CD4-positive, alpha-beta T cell treated with Interleukin-15 for 4 hours (primary cell): ENCODE data around the gene TRANK1.

ENCODE experiments used
- DNase-seq: peaks from one replicate; pipeline ENCODE4 v3.0.0-alpha.2; 2020; ENCODE audit warnings: low spot score

Gene TRANK1

GRCh38 chr3:36843065-36844051 lies 101.5 kb downstream of the TRANK1 start:
- peak; percentile 55 for DNase-seq

- no peak for DNase-seq
These were observed 102.6 kb downstream of the TRANK1 start for GRCh38 chr3:36842275-36842674.

GRCh38 chr3:36840453-36840921 lies 104.4 kb downstream of the TRANK1 start:
- DNase-seq: no peak

- DNase-seq: no peak
These were observed 107.8 kb downstream of the TRANK1 start for GRCh38 chr3:36837089-36837488.

GRCh38 chr3:36833160-36833814 lies 111.6 kb downstream of the TRANK1 start:
- DNase-seq: no peak

- DNase-seq: no peak
These were observed 112.4 kb downstream of the TRANK1 start for GRCh38 chr3:36832406-36832805.

GRCh38 chr3:36827133-36827532 lies 117.7 kb downstream of the TRANK1 start:
- no peak for DNase-seq

GRCh38 chr3:36826240-36826639 lies 118.6 kb downstream of the TRANK1 start:
- DNase-seq: no peak

GRCh38 chr3:36824443-36824842 lies 120.4 kb downstream of the TRANK1 start:
- DNase-seq: no peak

GRCh38 chr3:36823806-36824205 lies 121.0 kb downstream of the TRANK1 start:
- no peak for DNase-seq

- no peak for DNase-seq
These were observed 124.8 kb downstream of the TRANK1 start for GRCh38 chr3:36820083-36820482.

GRCh38 chr3:36817806-36818533 lies 126.9 kb downstream of the TRANK1 start:
- DNase-seq: no peak

- no peak for DNase-seq
These were observed 129.5 kb downstream of the TRANK1 start for GRCh38 chr3:36815375-36815774.

- no peak for DNase-seq
These were observed 130.1 kb downstream of the TRANK1 start for GRCh38 chr3:36814776-36815175.

- no peak for DNase-seq
These were observed 130.7 kb downstream of the TRANK1 start for GRCh38 chr3:36814066-36814717.

GRCh38 chr3:36813305-36813704 lies 131.5 kb downstream of the TRANK1 start:
- no peak for DNase-seq

GRCh38 chr3:36812240-36812639 lies 132.6 kb downstream of the TRANK1 start:
- no peak for DNase-seq

- no peak for DNase-seq
These were observed 133.1 kb downstream of the TRANK1 start for GRCh38 chr3:36811768-36812167.

GRCh38 chr3:36804295-36805055 lies 140.4 kb downstream of the TRANK1 start:
- no peak for DNase-seq

GRCh38 chr3:36803091-36803791 lies 141.6 kb downstream of the TRANK1 start:
- DNase-seq: no peak
